Endothelial cell of umbilical vein (primary cell): ENCODE data around the gene HOXA10. TPM values are rescaled to one million over a fixed set of nuclear protein-coding genes. Genes with fewer than 3 reads are reported as not detected.
A peak's percentile ranks its signal among the peaks of the same experiment; 100 is the strongest.

Experiments
- BruUV-seq: library from RNA; stranded (reverse); fragments of 400-500 nt; replicated peaks from 2 replicates; lab custom pipeline; 2021; lab: Mats Ljungman, UMichigan
- CTCF ChIA-PET: fragments of 300-600, 350-600 bp; sonication (Branson Sonifier 250); formaldehyde crosslinking; loops from one replicate; lab custom pipeline; 2021; ENCODE audit warnings: antibody characterized with exemption, inconsistent platforms; lab: Charles Lee
- POLR2A ChIA-PET: fragments of 300-600, 350-600 bp; sonication (Branson Sonifier 250); formaldehyde crosslinking; loops from one replicate; lab custom pipeline; 2021; ENCODE audit warnings: antibody characterized with exemption, inconsistent platforms; lab: Charles Lee
- DNase-seq: peaks from one replicate; pipeline ENCODE4 v3.0.0-alpha.2; 2011; ENCODE audit warnings: low read depth, low spot score
- FAIRE-seq: peaks from 2 replicates; lab custom pipeline; 2011; peaks lifted over from hg19 to GRCh38; lab: Jason Lieb, UNC
- H2AFZ ChIP-seq: 2 replicates; pipeline ENCODE4 v1.6.0; 2012; ENCODE audit warnings: low read depth, low read length, control low read depth, inconsistent platforms
- H3K27ac ChIP-seq: 2 replicates; pipeline ENCODE4 v1.5.1; 2011; ENCODE audit warnings: low read depth, mild to moderate bottlenecking, control low read depth, low read length, moderate library complexity; ENCODE audit not compliant: insufficient read depth
- H3K27me3 ChIP-seq, 2 experiments: 2 replicates each; pipeline versions ENCODE4 v1.6.0 to v1.6.1; 2011; ENCODE audit warnings: low read length in 2 of 2, mixed read lengths in 1 of 2; ENCODE audit not compliant: control insufficient read depth in 2 of 2, insufficient read depth in 2 of 2
- H3K36me3 ChIP-seq, 2 experiments: 2 replicates in 1 of 2; 3 replicates in 1 of 2; pipeline ENCODE4 v1.5.1; 2011; ENCODE audit warnings: low read length in 2 of 2, mild to moderate bottlenecking in 1 of 2, moderate library complexity in 1 of 2; ENCODE audit not compliant: control insufficient read depth in 2 of 2, insufficient read depth in 2 of 2; ENCODE audit errors: extremely low read depth in 1 of 2
- H3K4me1 ChIP-seq: 3 replicates; pipeline ENCODE4 v1.5.1; 2011; ENCODE audit warnings: mild to moderate bottlenecking, low read length; ENCODE audit not compliant: control insufficient read depth, insufficient read depth; ENCODE audit errors: extremely low read depth
- H3K4me2 ChIP-seq: 2 replicates; pipeline ENCODE4 v1.6.1; 2011; ENCODE audit warnings: low read length, control low read depth, mixed read lengths; ENCODE audit not compliant: insufficient read depth
- H3K4me3 ChIP-seq, 3 experiments: fragments of 200-600 bp in 1 of 3; sonication (generic), shearing (Covaris generic) in 1 of 3; replicated peaks in 1 of 3; 2 replicates each; pipeline ENCODE4 v1.5.1; 2011 to 2016; ENCODE audit warnings: control low read depth in 3 of 3, low read length in 3 of 3, mild to moderate bottlenecking in 2 of 3, inconsistent platforms in 1 of 3, low read depth in 1 of 3, moderate library complexity in 1 of 3; ENCODE audit not compliant: insufficient read depth in 1 of 3
- H3K79me2 ChIP-seq: 2 replicates; pipeline ENCODE4 v1.6.0; 2012; ENCODE audit warnings: low read length, inconsistent platforms; ENCODE audit not compliant: control insufficient read depth, insufficient read depth
- H3K9ac ChIP-seq: replicated peaks from 2 replicates; pipeline ENCODE3; 2011; ENCODE audit warnings: low read length, control low read depth; ENCODE audit not compliant: insufficient read depth; ENCODE audit errors: extremely low read depth
- H3K9me1 ChIP-seq: replicated peaks from 3 replicates; pipeline ENCODE4 v1.6.0; 2011; ENCODE audit warnings: mild to moderate bottlenecking, low read length; ENCODE audit not compliant: control insufficient read depth, insufficient read depth; ENCODE audit errors: extremely low read depth
- H3K9me3 ChIP-seq: replicated peaks from 2 replicates; pipeline ENCODE4 v1.5.1; 2012; ENCODE audit warnings: low read length, inconsistent platforms; ENCODE audit not compliant: control insufficient read depth, insufficient read depth
- H4K20me1 ChIP-seq: replicated peaks from 2 replicates; pipeline ENCODE3; 2011; ENCODE audit warnings: mild to moderate bottlenecking, low read length; ENCODE audit not compliant: control insufficient read depth, insufficient read depth; ENCODE audit errors: extremely low read depth
- FOS ChIP-seq: IDR thresholded peaks from 2 replicates; pipeline ENCODE4 v1.6.1; 2011; ENCODE audit warnings: mild to moderate bottlenecking, low read length, moderate library complexity, borderline replicate concordance; ENCODE audit not compliant: insufficient read depth
- MYC ChIP-seq: IDR thresholded peaks from one replicate; pipeline ENCODE4 v1.6.1; 2011; ENCODE audit warnings: mild to moderate bottlenecking, low read depth, low read length
- POLR2A ChIP-seq: IDR thresholded peaks from 2 replicates; pipeline ENCODE4 v1.6.1; 2012; ENCODE audit warnings: low read depth, mild to moderate bottlenecking, control low read depth, low read length
- POLR2AphosphoS5 ChIP-seq: IDR thresholded peaks from 2 replicates; pipeline ENCODE4 v1.6.1; 2012; ENCODE audit warnings: low read depth, mild to moderate bottlenecking, control low read depth, low read length, moderate library complexity; ENCODE audit not compliant: insufficient read depth
- dilution Hi-C: fragments of 300-500 bp; cut with MboI; formaldehyde crosslinking; loops from one replicate; pipeline ENCODE4 v1.15.0; 2019; ENCODE audit warnings: low sequenced_read_pairs; ENCODE audit not compliant: extremely low pct_ligation_motif_present
- intact Hi-C: fragments of 100-400 bp; cut with micrococcal nuclease; formaldehyde crosslinking; loops from one replicate; pipeline ENCODE4 v1.10.0; 2022
- polyA plus RNA-seq, 4 experiments: library from polyadenylated mRNA; depleted of rRNA in 3 of 4; stranded (reverse) in 3 of 4; unstranded in 1 of 4; fragments of >200 nt; gene quantifications; 2 replicates each; pipeline versions ENCODE4 v1.2.1 to v1.2.3, GENCODE V29; 2011 to 2012; ENCODE audit warnings: missing spikeins in 1 of 4
- total RNA-seq: library from RNA; stranded (reverse); gene quantifications from 2 replicates; pipeline ENCODE4 v1.2.3, GENCODE V29; 2021
- TF ChIP-seq, protein P1 (sequence below): IDR thresholded peaks from 2 replicates; pipeline ENCODE4 v1.6.1; 2011; ENCODE audit not compliant: insufficient read depth, insufficient read length

The HOXA10 gene
- total and polyA plus RNA-seq, 2 donors (not counting 3 experiments of a cell fraction or from before 2014, with no cell fraction given) = 24.4 to 30.3 TPM

GRCh38 chr7:27188386-27189294 lies 14.5 kb upstream of the HOXA10 start:
- Histone ChIP-seq H3K4me1 (peaks cover 50% of the 10 kb centered on the region), H3K9me1 (no peaks in the 10 kb centered on the region), H3K79me2 (peaks cover 40% of the 10 kb centered on the region), H2AFZ (peak overlapping the region; percentile 5), H4K20me1 (no peaks in the 10 kb centered on the region), H3K9me3 (no peaks in the 10 kb centered on the region), H3K4me2 (peak overlapping the region; percentile 82), H3K4me3 (peak overlapping the region; percentile 6 to 48 (median 44)), H3K27me3 (peaks cover 2 to 7% of the 10 kb centered on the region in 2 experiments), H3K36me3 (no peaks in the 10 kb centered on the region), H3K9ac (peak overlapping the region; percentile 77), H3K27ac (peak overlapping the region; percentile 90)
- FAIRE-seq (peak; percentile 99), DNase-seq (peak; percentile 81)
- TF ChIP-seq POLR2A (peak; percentile 53), MYC (no peak), FOS (peak; percentile 30), POLR2AphosphoS5 (peak; percentile 44)
- TF ChIP-seq, protein P1, sequence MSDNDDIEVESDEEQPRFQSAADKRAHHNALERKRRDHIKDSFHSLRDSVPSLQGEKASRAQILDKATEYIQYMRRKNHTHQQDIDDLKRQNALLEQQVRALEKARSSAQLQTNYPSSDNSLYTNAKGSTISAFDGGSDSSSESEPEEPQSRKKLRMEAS = no peak
- dilution Hi-C loops = no loop called here
- ChIA-PET CTCF (interaction anchor here (1.6 to 5.0 kb wide), 2 partner anchors 9 to 905 kb away, joined by 4 to 42 read pairs; no protein-coding TSS in a partner anchor), POLR2A (no interaction called here)
- intact Hi-C loops = loop anchor here (2.0 to 5.0 kb wide), 3 partner anchors 474 to 1331 kb away; partner anchors contain the start of gene HIBADH
- BruUV-seq = TSS peak; percentile 43
